ENCODE measurements around the gene MLLT10. TPM values are rescaled to one million over a fixed set of nuclear protein-coding genes. Genes with fewer than 3 reads are reported as not detected.

Gene MLLT10
- 59.4 TPM for total RNA-seq

- DNase-seq = peak; percentile 98
Observed at GRCh38 chr10:21533467-21534279, at the start of gene MLLT10. MLLT10 (plus strand) TSS chr10:21534232; CDS start chr10:21534645, 413 bp downstream.

- DNase-seq = no peak
Observed at GRCh38 chr10:21487416-21488180, 46.4 kb upstream of the MLLT10 start.

DNA sequence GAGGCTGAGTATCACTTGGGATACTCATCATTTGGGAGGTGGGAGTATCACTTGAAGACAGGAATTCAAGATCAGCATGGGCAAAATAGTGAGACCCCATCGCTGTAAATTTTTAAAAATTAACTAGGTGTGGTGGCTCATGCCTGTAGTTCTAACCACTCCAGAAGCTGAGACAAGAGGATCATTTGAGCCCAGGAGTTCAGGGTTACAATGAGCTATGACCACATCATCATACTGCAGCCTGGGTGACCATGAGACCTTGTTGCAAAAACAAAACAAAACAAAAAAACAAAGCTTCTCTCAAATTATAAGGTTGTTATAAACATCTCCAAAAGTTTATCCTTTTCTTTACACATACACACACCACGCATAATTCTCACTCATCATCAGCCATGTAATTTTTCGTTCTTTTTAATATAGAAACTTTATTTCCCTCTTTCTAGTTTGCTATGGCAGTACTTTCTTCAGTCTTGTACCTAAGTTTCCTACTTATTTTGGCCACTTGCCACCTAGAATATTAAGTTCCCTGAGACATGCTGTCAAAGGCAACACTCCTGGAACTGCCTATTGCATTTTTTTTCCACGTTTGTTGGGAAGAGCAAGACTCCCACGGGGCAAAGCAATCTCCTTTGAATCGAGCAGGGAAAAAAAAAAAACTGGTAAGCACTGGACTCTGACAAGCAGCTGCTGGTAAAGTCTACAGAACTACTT, 45.6 kb upstream of the MLLT10 start:
- DNase-seq = no peak

GRCh38 chr10:21488957-21489446, 45.0 kb upstream of the MLLT10 start:
- no peak for DNase-seq

DNA sequence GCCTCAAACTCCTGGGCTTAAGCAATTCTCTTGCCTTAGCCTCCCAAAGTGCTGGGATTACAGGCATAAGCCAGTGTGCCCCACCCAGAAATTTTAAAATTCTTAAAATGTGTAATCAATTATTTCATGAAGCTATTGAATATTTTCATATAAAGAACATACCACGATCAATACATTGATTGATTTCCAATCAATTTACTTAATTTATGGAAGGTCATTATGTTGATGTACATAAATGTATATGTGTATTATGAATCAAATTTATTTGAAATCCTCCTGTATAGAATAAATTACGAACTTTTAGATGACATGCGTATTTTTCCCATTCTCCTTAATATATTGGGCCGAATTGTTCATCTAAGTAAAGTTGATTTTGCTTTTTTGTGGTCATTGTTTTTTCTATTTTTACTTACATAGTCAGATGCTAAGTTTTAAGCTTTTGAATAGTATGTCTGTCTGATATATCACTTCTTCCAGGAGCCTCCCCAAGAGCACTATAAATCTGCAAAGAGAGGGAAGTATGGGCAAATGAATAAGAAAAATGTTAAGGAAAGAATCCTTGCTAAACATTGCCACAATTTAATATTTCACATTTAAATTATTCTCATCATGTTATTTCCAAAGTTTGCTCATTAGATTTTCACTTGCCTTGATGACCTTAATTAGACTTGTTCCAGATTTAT, 43.9 kb upstream of the MLLT10 start:
- DNase-seq = no peak

DNA sequence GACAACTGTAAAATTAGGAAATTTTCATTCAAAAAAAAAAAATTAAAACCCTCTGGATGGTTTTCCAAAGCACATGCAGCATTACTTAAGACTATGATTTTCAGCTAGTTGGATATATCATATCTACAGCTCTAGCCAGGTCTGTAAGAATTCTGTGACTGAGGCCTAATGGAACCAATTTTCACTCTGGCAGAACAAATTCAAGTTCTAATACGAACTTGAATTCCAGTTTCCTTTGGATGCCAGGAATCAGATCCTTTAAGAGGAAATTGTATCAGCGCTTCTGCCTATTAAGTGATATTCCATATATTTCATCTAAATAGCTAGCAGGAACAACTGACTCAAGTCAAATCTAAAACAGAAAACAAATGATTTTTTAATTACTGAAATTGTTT, 43.3 kb upstream of the MLLT10 start:
- no peak for DNase-seq

- DNase-seq = no peak
Observed at GRCh38 chr10:21492421-21492820, 41.6 kb upstream of the MLLT10 start.

DNA sequence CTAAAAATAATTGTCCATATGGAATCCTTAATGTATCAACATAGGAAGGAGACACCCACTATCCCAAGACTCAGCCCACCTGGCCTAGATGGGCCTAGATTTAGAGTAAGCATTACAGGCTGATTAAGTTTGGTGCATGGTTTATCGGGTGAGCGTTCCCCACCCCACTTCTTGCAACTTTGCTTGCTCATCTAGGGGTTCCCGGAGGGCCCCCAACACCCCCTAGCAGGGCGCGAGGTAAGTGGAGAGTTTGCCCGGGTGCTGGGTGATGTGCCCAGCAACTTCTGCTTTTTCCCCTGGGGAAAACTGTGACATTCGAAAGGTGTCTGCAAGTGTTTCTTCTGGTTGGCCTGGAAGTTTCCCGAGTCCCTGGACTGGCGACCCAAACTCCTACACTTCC, 40.2 kb upstream of the MLLT10 start:
- DNase-seq = no peak

GRCh38 chr10:21494191-21495001, 39.6 kb upstream of the MLLT10 start:
- DNase-seq = no peak

DNA sequence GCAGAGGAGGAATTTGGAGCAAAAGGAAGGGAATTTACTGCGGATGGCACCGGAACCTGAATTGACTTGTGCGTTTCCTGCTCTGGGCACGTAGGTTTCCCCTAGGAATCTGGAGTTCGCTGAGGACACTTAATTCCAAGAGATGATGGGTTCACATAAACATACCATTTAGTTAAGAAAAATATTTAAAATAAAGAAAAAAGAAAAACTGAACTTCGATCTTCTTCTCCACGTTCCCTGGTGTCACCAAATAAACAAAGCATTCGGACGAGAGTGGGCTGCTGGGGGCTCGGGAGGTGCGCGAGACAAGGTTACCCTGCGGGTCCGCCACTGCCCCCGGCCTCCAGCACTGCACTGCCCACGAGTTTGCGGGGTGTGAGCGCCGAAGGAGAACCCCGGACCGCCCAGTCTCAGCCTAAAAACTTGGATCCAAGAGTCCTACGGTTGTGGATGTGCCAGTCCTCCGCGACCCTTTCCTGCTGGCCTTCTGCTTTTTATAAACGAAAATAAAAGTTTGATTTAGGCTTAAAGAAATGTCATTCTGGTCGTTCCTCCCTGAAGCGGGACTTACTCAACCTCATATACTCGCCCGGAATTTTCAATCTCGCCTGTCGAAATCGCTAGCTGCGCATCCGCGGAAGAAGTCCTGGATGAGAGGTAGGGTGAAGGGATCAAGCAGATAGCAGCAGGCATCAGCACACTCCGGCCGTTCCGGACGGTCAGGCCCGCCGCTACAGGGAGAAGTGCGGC, 38.9 kb upstream of the MLLT10 start:
- DNase-seq = no peak

GRCh38 chr10:21495752-21496342, 38.2 kb upstream of the MLLT10 start:
- peak; percentile 94 for DNase-seq

DNA sequence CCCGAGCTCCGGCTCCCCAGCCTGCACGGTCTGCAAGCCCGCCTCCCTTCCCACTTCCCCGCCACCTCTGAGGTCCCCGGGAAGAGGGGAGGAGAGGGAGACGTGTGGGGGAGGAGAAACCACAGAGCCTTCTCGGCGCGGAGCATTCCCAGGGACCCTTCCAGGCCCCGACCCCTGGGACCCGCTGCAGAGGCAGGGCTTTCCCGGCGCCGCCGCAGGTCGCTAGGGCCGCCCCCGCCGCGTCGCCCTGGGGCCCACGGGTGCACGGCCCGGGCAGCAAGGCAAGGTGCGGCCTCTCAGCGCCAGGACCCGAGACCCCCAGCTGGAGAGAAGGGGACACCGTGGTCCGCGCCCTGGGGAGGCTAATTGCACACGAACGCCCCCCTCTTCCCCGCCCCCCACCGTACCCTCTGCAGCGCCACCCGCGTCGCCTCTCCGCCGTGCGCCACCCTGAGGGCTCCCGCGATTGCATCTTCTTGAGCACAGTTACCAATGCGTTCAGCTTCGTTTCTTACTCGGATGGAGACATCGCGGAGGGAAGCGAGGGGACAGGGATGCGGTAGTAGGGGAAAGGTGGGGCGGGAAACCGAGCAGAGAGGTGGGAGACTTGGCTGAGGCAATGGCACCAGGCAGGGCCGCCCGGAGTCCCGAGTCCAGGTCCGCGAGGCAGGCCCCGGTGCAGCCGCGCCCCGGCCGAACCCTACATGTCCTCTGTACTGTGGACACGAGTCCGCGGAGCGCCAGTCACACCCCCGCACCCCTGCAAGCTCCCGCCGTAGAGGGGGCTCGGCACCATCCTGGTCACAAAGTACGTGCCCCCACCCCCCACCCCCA, 37.5 kb upstream of the MLLT10 start:
- peak; percentile 82 for DNase-seq

GRCh38 chr10:21497177-21497807, 36.7 kb upstream of the MLLT10 start:
- peak; percentile 97 for DNase-seq

DNA sequence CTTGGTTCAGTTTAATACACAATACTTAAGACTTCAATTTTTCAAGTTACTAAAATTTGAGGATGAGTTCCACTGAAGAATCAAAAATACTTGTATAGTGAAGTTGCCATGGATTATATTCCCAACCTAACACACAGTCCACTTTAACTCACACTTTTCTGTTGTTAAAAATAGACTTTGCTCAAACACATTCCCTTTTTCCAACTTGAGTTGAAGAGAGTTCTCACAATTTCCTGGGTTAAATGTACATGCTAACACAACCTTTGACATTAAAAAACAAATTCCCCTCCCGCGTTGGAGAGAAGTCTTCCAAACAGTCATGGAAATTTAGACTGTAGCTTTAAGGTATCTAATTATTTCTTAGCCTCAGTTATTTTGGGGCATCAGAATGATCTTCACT, 35.7 kb upstream of the MLLT10 start:
- no peak for DNase-seq

DNA sequence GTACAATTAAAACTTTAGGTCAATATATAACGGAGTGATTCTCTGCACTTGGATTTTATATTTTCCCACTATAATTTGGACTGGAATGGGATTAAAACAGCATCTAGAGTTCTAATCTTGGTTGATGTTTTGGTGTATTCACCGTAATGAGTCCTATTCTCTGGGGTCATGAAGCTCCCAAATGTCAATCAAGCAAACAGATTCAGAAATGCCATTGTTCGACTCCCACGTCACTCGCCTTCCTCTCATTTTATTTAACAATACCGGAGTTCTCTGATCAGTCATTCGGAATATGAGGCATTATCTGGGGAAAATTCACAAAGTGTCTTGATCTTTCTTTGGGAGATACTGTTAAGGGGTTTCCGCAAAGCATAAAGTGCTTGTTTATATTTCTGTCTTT, 35.0 kb upstream of the MLLT10 start:
- no peak for DNase-seq

DNA sequence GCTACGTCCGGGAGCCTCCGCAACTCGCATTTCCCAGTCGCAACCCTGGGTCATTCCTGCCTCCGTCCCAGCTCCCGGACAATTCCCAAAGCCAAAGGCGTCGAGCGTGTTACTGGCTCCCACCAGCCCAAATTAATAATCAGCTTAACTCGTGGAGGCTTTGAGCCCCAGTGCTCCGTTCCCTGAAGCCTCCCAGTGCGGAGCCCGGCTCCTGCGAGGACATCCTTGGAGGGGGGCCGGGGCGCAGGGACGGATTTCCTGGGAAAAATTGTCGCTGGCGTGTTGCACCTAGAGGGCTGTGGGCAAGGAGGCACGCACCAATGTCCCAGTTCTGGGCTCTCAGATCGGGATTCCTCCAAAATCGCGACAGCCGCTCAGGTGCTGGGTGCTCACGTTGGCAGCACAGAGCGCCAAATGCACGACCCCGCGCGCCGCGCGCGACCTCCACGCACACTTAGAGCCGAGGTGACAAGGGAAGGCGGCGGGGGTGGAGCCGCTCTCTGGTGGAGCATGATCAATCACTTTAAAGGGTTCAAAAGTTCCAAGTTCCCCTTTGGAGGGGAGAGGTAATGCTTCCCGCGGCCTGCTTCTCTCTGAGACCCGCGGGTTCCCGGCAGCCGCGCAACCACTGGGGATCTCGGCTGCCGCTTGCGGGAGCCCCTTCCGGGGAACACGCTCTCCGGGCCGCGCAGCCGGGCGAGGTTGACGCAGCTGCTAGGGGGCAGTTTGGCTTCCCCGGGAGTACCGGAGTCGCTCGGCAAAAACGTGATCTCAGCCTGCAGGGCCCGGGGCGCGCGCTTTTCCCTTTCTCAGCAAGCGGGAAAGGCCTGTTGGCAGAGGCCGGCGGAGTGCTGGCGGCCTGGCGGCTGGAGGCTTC, 34.1 kb upstream of the MLLT10 start:
- DNase-seq = peak; percentile 75

GRCh38 chr10:21500578-21500910, 33.5 kb upstream of the MLLT10 start:
- DNase-seq = no peak

GRCh38 chr10:21501091-21501490, 32.9 kb upstream of the MLLT10 start:
- no peak for DNase-seq
